ENCODE results near the gene OR1K1.

DNA sequence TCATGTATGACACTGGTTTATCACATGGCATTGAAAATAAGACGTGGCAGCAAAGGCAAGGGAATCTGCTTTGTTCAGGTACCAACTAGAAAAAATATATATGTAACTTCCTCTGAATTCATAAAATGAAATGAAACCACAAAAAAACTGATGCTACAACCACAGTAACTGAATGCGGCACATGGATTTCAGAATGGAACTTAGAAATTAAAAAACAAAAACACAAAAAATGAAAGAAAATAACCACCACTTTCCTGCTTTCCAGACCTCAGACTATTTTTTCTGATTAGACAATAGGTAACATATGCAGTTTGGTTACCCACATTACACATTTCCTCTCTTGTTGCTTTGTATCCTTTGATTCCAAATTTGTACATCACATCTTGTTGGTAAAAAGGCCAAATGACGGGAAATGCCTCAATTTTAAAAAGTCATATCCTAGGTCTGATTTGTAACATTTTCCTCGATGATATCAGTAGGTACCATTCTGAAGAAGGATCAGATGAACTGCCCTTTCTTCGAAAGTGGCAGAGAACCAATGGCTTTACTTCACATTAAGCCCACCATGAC lies 46.5 kb downstream of the OR1K1 start:
- TF ChIP-seq CTCF (optimal IDR thresholded peaks at IDR 0.05 in 1 of 3, IDR thresholded peaks at IDR 0.05 in 1 of 3, conservative IDR thresholded peaks at IDR 0.05 in 1 of 3; ENCODE audit: extremely low read depth in 1 of 3, insufficient read depth in 2 of 3, low read length in 3 of 3) (no peak), EZH2 (IDR thresholded peaks at IDR 0.05; ENCODE audit: low read length) (no peak)

Measured in keratinocyte (primary cell).